ENCODE results near the gene BMPR1B.

Gene BMPR1B

GRCh38 chr4:94741304-94741703, 16.5 kb upstream of the BMPR1B start:
- H3K27ac ChIP-seq (ENCODE audit: extremely low read depth, low read depth, low read length) = no peak overlapping the region
- peaks cover 8% of the 10 kb centered on the region for H3K4me1 ChIP-seq (ENCODE audit: control insufficient read depth, insufficient read depth, low read length)
- ChIA-PET POLR2A (no interaction called here), CTCF (no interaction called here)
- no peak overlapping the region for H3K4me3 ChIP-seq (ENCODE audit: low read depth, low read length)
- H3K9me3 ChIP-seq (ENCODE audit: control insufficient read depth, insufficient read depth, low read depth, low read length) = no peaks in the 10 kb centered on the region
- H3K36me3 ChIP-seq (ENCODE audit: control insufficient read depth in 2 of 2, insufficient read depth in 1 of 2, low read length in 2 of 2) = no peaks in the 10 kb centered on the region
- TF ChIP-seq ZBTB48 (tag by site-specific recombination; IDR thresholded peaks at IDR 0.05) (no peak), ZNF398 (tag by site-specific recombination; IDR thresholded peaks at IDR 0.05) (no peak), ZNF624 (tag by site-specific recombination; IDR thresholded peaks at IDR 0.05) (no peak), TCF7L2 (IDR thresholded peaks at IDR 0.05; ENCODE audit: borderline replicate concordance, low read depth, low read length) (no peak), ZNF664 (tag by site-specific recombination; IDR thresholded peaks at IDR 0.05) (no peak), SP2 (tag by site-specific recombination; IDR thresholded peaks at IDR 0.05) (no peak), ZNF169 (tag by site-specific recombination; IDR thresholded peaks at IDR 0.05) (no peak), ZNF521 (tag by site-specific recombination; IDR thresholded peaks at IDR 0.05) (no peak), ZNF768 (tag by site-specific recombination; IDR thresholded peaks at IDR 0.05) (no peak), PRDM4 (tag by site-specific recombination; IDR thresholded peaks at IDR 0.05) (no peak), ZNF2 (tag by site-specific recombination; IDR thresholded peaks at IDR 0.05) (no peak)

GRCh38 chr4:94743838-94744237, 13.9 kb upstream of the BMPR1B start:
- ChIA-PET CTCF (interaction anchor here (0.6 kb wide), 1 partner anchor 13 kb away, joined by 3 read pairs; no protein-coding TSS in a partner anchor), POLR2A (no interaction called here)
- no peaks in the 10 kb centered on the region for H3K9me3 ChIP-seq (ENCODE audit: control insufficient read depth, insufficient read depth, low read depth, low read length)
- no peak for TF ChIP-seq ZNF140 (tag by site-specific recombination; IDR thresholded peaks at IDR 0.05)
- TF ChIP-seq OSR2 (tag by site-specific recombination; IDR thresholded peaks at IDR 0.05) = peak; percentile 54; the same call in 1 of the 2 replicates
- no peak for TF ChIP-seq HOXC10 (CRISPR knock-in tag; IDR thresholded peaks at IDR 0.05)
- TF ChIP-seq ZSCAN16 (tag by site-specific recombination; IDR thresholded peaks at IDR 0.05) = peak; percentile 75; the same call in 1 of the 2 replicates
- peak; percentile 48; the same call in 1 of the 2 replicates for TF ChIP-seq ZNF10 (tag by site-specific recombination; IDR thresholded peaks at IDR 0.05)
- TF ChIP-seq KLF9 (tag by site-specific recombination; IDR thresholded peaks at IDR 0.05; ENCODE audit: low read depth) = no peak
- TF ChIP-seq ZNF155 (tag by site-specific recombination; IDR thresholded peaks at IDR 0.05) = no peak
- TF ChIP-seq ZBTB11 (tag by site-specific recombination; conservative IDR thresholded peaks at IDR 0.05; ENCODE audit: low read depth) = no peak
- no peak for TF ChIP-seq CTCF (tag by site-specific recombination; IDR thresholded peaks at IDR 0.05)
- no peak for TF ChIP-seq HOXD13 (CRISPR knock-in tag; IDR thresholded peaks at IDR 0.05; ENCODE audit: borderline replicate concordance)
- no peak for TF ChIP-seq ZNF394 (tag by site-specific recombination; IDR thresholded peaks at IDR 0.05; ENCODE audit: borderline replicate concordance)
- TF ChIP-seq ZNF555 (tag by site-specific recombination; conservative IDR thresholded peaks at IDR 0.05) = no peak
- TF ChIP-seq ZNF133 (tag by site-specific recombination; IDR thresholded peaks at IDR 0.05) = no peak
- no peak for TF ChIP-seq SCRT1 (tag by site-specific recombination; IDR thresholded peaks at IDR 0.05; ENCODE audit: borderline replicate concordance)
- no peak for TF ChIP-seq ZNF501 (tag by site-specific recombination; IDR thresholded peaks at IDR 0.05)
- TF ChIP-seq ZNF266 (tag by site-specific recombination; IDR thresholded peaks at IDR 0.05; ENCODE audit: low read depth) = no peak
- TF ChIP-seq ZNF548 (tag by site-specific recombination; IDR thresholded peaks at IDR 0.05) = no peak
- no peak for TF ChIP-seq GLI4 (tag by site-specific recombination; IDR thresholded peaks at IDR 0.05)

More at GRCh38 chr4:94743838-94744237, 13.9 kb upstream of the BMPR1B start:
- no peaks in the 10 kb centered on the region for H3K36me3 ChIP-seq (ENCODE audit: control insufficient read depth in 2 of 2, insufficient read depth in 1 of 2, low read length in 2 of 2)
- no peak overlapping the region for H3K4me3 ChIP-seq (ENCODE audit: low read depth, low read length)
- H3K27ac ChIP-seq (ENCODE audit: extremely low read depth, low read depth, low read length) = no peak overlapping the region
- peaks cover 8% of the 10 kb centered on the region for H3K4me1 ChIP-seq (ENCODE audit: control insufficient read depth, insufficient read depth, low read length)

Data from HEK293 (cell line).